Tibial nerve (tissue), 4 donors: Measurements from ENCODE around the gene ALDH1L1. TPM values are rescaled to one million over a fixed set of nuclear protein-coding genes. Genes with fewer than 3 reads are reported as not detected.

Experiments
- DNase-seq, 2 donors: peaks; one replicate each; pipeline ENCODE4 v3.0.0-alpha.2; 2019; ENCODE audit warnings: low spot score in 2 of 2
- H3K27ac ChIP-seq, 4 donors: fragments of 200-600 bp; sonication (generic) in 3 of 4; one replicate each; pipeline ENCODE4 v1.5.1; 2017 to 2019; ENCODE audit warnings: mild to moderate bottlenecking in 1 of 4
- H3K27me3 ChIP-seq, 2 donors: fragments of 200-600 bp; sonication (generic) in 1 of 2; one replicate each; pipeline versions ENCODE4 v1.5.1 to v1.6.0; 2017 to 2019
- H3K36me3 ChIP-seq, 3 donors: fragments of 200-600 bp; sonication (generic); one replicate each; pipeline ENCODE4 v1.5.1; 2018 to 2019
- H3K4me1 ChIP-seq, 4 donors: fragments of 200-600 bp; sonication (generic) in 3 of 4; one replicate each; pipeline ENCODE4 v1.5.1; 2017 to 2019
- H3K4me3 ChIP-seq, 4 donors: fragments of 200-600 bp; sonication (generic) in 3 of 4; one replicate each; pipeline ENCODE4 v1.5.1; 2017 to 2019; ENCODE audit warnings: mild to moderate bottlenecking in 1 of 4, moderate library complexity in 1 of 4
- H3K9me3 ChIP-seq, 4 donors: fragments of 200-600 bp; sonication (generic) in 3 of 4; one replicate each; pipeline ENCODE4 v1.5.1; 2017 to 2019
- CTCF ChIP-seq, 5 experiments: fragments of 200-600 bp in 3 of 5; fragments of 450-650 bp in 2 of 5; sonication (generic) in 3 of 5; IDR thresholded peaks; one replicate each; pipeline ENCODE4 v1.5.1; 2016 to 2019; ENCODE audit warnings: antibody characterized with exemption in 5 of 5, mild to moderate bottlenecking in 3 of 5, moderate library complexity in 2 of 5
- EP300 ChIP-seq, 2 donors: sonication (generic); formaldehyde crosslinking; IDR thresholded peaks; one replicate each; pipeline ENCODE4 v1.6.1; 2017; ENCODE audit warnings: antibody characterized with exemption in 2 of 2, mild to moderate bottlenecking in 1 of 2
- POLR2A ChIP-seq, 2 donors: fragments of 450-650 bp; IDR thresholded peaks; one replicate each; pipeline ENCODE4 v1.6.1; 2017; ENCODE audit warnings: antibody characterized with exemption in 2 of 2, mild to moderate bottlenecking in 2 of 2, moderate library complexity in 2 of 2
- WGBS, 2 donors: methylation state at CpG; one replicate each; pipeline ENCODE4 v1.1.5; 2018; 5-methylcytosine and 5-hydroxymethylcytosine counted together
- total RNA-seq, 4 donors: library from RNA; depleted of rRNA; stranded (reverse); fragments of >200 nt; gene quantifications; one replicate each; pipeline ENCODE4 v1.1.0, GENCODE V29; 2016

Gene ALDH1L1
- total RNA-seq, 4 donors from 2014 or later: 34.5 to 87.3 (median 50.8) TPM

DNA sequence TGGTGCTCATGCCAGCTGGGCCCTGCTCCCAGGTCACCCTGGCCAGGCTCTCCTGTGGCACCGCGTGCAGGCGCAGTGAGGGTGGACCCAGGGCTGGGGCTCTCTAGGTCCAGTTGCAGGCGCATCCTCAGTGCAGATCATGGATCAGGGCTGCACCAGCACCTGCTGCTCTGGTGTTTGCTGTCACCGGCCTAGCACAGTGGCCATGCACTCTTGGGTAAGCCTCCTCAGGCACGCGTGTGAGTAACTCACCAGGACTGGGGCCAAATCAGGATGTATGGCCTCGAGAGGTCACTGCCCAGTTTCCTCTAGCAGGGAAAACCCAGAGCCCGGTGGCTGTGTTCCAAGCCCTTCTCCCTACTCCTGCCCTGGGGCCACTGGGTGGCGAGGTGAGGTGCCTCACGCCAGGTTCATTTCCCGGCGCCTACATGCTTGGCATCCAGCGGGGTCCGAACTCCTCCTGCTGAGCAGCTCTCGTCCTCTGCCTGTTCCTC, 50.9 kb downstream of the ALDH1L1 start:
- peaks cover 0 to 6% (median 0%) of the 10 kb centered on the region in 4 donors for H3K4me1 ChIP-seq
- DNase-seq: no peak
- no peaks in the 10 kb centered on the region for H3K9me3 ChIP-seq
- no peaks in the 10 kb centered on the region for H3K36me3 ChIP-seq
- no peak overlapping the region for H3K4me3 ChIP-seq
- WGBS, 2 donors: 58 to 62% methylated on average over 10 to 14 of the region's 16 CpGs
- H3K27ac ChIP-seq: no peak overlapping the region
- no peaks in the 10 kb centered on the region for H3K27me3 ChIP-seq
- TF ChIP-seq EP300 (IDR thresholded peaks at IDR 0.05): peak in 1 of 2 donors; percentile 13
- no peak for TF ChIP-seq POLR2A (IDR thresholded peaks at IDR 0.05)

DNA sequence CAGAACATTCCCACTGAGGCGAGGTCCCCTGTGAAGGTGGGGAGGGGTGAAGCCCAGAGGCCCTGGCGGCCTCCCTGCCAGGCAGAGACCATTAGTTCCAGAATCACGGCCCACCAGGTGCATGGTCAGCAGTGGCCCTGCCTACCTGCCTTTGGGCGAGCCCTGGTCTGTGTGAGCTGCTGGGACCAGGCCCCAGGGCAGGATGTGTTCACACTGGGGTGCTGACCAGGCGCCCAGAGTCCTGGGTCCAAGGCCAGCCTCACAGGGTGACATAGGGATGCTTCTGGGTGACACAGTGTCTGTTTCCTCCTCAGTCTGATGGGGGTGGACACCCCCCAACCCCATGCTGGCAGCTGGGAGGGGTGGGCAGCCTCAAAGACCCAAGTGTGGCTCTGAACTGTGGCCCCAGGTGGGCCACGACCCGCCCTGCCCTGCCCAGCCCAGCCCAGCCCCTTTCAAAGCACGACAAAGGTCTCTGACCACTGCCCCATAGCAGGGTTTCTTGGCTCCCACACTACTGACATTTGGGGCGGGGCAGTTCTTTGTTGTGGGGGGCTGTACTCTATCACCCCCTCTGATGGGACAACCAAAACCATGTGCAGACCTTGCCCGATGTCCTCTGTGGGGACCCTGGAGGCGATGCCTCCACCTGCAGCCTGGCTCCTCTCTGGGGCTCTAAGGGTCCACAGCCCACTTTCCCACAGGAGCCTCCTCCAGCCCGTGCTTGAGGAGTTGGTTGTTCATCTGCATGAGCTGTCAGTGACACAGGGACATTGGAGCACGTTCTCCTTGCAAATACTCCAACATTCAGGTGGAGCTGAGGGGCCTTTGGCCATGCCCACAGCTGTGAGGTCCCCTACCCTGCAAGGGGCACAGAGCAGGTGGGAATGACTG, 51.6 kb downstream of the ALDH1L1 start:
- Histone ChIP-seq H3K4me3 (no peak overlapping the region), H3K9me3 (no peaks in the 10 kb centered on the region), H3K27ac (no peak overlapping the region), H3K4me1 (no peaks in the 10 kb centered on the region), H3K27me3 (no peaks in the 10 kb centered on the region), H3K36me3 (no peaks in the 10 kb centered on the region)
- 77 to 91% methylated on average over 10 to 11 of the region's 13 CpGs for WGBS, 2 donors
- no peak for TF ChIP-seq EP300 (IDR thresholded peaks at IDR 0.05)
- TF ChIP-seq CTCF (IDR thresholded peaks at IDR 0.05): no peak
- TF ChIP-seq POLR2A (IDR thresholded peaks at IDR 0.05): no peak
- no peak for DNase-seq

DNA sequence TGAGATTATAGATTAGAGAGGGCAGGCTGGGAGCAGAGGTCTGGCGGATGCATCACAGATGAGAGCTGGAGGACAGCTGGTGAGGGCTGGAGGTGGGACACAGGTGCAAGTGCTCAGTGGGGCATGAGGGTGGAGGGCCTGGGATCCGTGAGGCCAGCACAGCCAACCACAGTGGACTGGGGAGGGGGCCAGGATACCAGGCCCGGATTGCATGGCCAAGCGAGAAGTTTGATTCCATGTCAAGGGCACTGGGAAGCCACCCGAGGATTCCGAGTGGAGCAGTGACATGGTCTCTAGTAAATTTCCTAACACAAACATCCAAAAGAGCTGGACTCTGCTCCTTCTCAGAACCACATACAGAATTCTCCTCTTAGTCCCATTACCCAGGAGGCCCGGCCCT, 52.5 kb downstream of the ALDH1L1 start:
- DNase-seq: no peak
- 84% methylated on average over 7 of the region's 7 CpGs for WGBS, 2 donors
- no peak overlapping the region for H3K27ac ChIP-seq
- no peaks in the 10 kb centered on the region for H3K9me3 ChIP-seq
- TF ChIP-seq CTCF (IDR thresholded peaks at IDR 0.05) (no peak), POLR2A (IDR thresholded peaks at IDR 0.05) (no peak), EP300 (IDR thresholded peaks at IDR 0.05) (no peak)
- H3K4me1 ChIP-seq: no peaks in the 10 kb centered on the region
- H3K4me3 ChIP-seq: no peak overlapping the region
- H3K27me3 ChIP-seq: no peaks in the 10 kb centered on the region
- no peaks in the 10 kb centered on the region for H3K36me3 ChIP-seq

- Histone ChIP-seq H3K27me3 (no peaks in the 10 kb centered on the region), H3K4me3 (no peak overlapping the region), H3K4me1 (no peaks in the 10 kb centered on the region), H3K27ac (no peak overlapping the region), H3K9me3 (no peaks in the 10 kb centered on the region), H3K36me3 (no peaks in the 10 kb centered on the region)
- no peak for DNase-seq
- TF ChIP-seq CTCF (IDR thresholded peaks at IDR 0.05) (no peak), EP300 (IDR thresholded peaks at IDR 0.05) (no peak), POLR2A (IDR thresholded peaks at IDR 0.05) (no peak)
- 84% methylated on average over 8 to 10 of the region's 10 CpGs for WGBS, 2 donors
Observed at GRCh38 chr3:126127452-126127851, 52.9 kb downstream of the ALDH1L1 start.

GRCh38 chr3:126126811-126127431, 53.5 kb downstream of the ALDH1L1 start:
- H3K27ac ChIP-seq: no peak overlapping the region
- no peaks in the 10 kb centered on the region for H3K27me3 ChIP-seq
- no peaks in the 10 kb centered on the region for H3K4me1 ChIP-seq
- DNase-seq: no peak
- no peaks in the 10 kb centered on the region for H3K36me3 ChIP-seq
- no peak overlapping the region for H3K4me3 ChIP-seq
- WGBS, 2 donors: 54 to 60% methylated on average over 9 to 10 of the region's 10 CpGs
- TF ChIP-seq POLR2A (IDR thresholded peaks at IDR 0.05) (no peak), EP300 (IDR thresholded peaks at IDR 0.05) (no peak), CTCF (IDR thresholded peaks at IDR 0.05) (no peak)
- H3K9me3 ChIP-seq: no peaks in the 10 kb centered on the region
